Renal cortical epithelial cell (primary cell): ENCODE measurements around the gene POTEF. TPM values are rescaled to one million over a fixed set of nuclear protein-coding genes. Genes with fewer than 3 reads are reported as not detected.
"Not testable (repeated sequence)": the region's sequence is repeated elsewhere in the genome, so short reads cannot be mapped to it uniquely, and the experiment has no call there.

Experiments
- DNase-seq: peaks from one replicate; pipeline ENCODE4 v3.0.0-alpha.2; 2011; ENCODE audit warnings: low read depth
- total RNA-seq: library from RNA; depleted of rRNA; stranded (reverse); fragments of >200 nt; gene quantifications from 2 replicates; pipeline ENCODE4 v1.2.3, GENCODE V29; 2014

Gene POTEF
- total RNA-seq, 1 donor from 2014 or later, result not detected

GRCh38 chr2:130152816-130153595 is 24.0 kb upstream of the POTEF start:
- no peak for DNase-seq

DNA sequence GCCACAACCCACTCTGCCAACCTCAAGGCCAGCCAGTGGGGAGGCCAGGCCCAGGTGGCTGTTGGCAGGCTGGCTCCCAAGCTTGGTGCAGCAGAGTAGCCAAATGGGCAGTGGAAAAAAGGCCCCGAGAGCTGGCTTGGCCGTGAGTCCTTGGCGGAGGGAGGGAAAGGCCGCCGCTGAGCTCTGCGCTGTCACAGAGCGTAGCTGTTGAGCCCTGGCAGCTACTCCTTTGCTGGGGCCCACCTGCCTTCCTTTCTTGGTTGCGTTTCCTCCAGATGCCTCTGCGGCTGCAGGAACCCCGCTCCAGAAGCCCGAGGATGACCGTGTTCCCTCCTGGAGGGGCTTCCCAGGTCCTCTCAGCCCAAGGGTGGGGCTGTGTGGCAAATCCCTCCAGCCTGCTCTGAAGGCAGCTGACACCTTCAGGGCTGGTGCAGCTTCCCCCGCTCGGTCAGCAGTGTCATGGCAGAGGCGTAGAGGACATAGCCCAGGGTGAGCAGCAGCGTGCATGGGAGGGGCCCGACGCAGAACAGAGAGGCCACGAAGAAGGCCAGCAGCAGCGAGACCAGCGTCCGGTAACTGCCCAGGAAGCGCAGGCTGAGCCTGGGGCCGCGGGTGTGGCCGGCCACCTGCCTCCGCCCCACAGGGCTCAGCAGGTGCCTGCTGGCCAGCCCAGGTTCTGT is 23.3 kb upstream of the POTEF start:
- DNase-seq, result not testable (repeated sequence)

DNA sequence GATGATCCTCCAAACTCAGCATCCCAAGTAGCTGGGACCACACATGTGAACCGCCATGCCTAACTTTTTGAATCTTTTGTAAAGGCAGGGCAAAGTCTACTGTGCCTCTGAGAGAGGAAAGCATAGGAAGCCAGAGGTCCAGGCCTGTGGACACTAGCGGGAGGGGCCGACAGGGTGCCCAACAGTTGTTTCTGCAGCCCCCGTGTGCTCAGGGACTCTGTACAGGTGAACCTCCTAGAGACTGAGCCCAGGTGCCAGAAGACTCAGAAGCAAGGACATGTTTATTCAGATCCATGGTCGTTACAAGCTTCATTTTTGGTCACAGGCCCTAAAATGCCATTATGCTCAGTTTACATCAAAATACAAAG is 22.1 kb upstream of the POTEF start:
- DNase-seq, result not testable (repeated sequence)

DNA sequence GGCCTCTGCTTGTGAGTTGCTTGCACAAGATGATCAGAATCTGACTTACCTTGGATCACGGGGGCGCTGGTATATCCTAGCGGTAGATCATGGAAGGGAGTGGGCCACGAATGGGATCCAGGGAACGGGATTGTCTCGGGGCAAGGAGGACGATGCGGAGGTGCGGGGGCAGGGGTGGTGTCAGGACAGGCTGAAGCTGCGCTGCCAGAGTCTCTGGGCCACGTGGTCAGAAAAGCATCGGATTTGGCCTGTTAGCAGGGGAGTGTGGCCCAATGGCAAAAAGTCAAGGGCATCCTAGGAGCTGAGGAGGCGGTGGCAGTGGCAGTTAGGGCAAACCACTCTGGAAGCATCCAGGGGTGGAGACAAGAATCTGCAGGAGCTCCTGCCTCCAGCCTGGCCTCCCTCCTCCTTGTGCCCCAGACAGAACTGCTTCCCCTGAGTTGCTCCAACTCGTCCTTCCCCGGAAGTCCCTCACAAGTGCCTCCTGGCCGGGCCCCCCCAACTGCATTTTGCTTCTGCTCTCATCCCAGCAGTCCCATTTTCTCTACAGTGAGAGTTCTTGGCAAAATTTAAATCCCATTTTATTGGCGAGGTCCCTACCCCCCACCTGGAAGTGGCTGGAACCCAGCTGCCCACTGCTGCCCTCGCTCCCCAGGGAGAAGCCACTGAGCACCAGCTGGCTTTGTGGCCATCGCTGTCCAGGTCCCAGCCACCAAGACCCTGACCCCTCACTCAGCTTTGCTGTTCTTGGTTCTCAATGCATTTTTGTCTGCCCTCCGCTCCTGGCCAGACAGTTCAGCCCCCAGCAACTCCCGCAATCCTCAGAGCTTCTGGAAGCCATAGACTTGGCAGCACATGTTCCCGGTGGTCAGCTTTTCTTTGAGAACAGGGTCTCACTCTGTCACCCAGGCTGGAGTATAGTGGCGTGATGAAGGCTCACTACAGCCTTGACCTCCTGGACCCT is 21.4 kb upstream of the POTEF start:
- no peak for DNase-seq

DNA sequence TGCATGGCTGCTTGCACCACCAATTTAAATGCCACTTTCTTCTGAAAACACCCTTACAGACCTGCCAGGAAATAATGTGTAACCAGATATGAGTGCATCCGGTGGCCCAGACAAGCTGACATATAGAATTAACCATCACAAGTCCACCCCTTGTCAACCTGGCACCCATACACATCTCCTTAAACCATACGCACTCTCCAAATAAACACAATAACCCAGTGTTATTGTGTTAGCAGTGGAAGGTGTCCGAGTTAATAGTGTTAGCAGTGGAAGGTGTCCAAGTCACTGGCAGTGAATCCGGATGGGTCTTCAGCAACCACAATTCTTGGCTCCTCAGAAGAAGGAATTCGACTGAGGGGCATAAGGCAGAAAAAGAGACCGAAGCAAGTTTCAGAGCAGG is 19.5 kb upstream of the POTEF start:
- DNase-seq, result not testable (repeated sequence)

GRCh38 chr2:130145006-130145414 is 16.0 kb upstream of the POTEF start, which contains the start of gene CCDC74B:
CCDC74B (minus strand) TSS chr2:130145112; CDS start chr2:130144996, 116 bp downstream.
- peak; percentile 4 for DNase-seq

DNA sequence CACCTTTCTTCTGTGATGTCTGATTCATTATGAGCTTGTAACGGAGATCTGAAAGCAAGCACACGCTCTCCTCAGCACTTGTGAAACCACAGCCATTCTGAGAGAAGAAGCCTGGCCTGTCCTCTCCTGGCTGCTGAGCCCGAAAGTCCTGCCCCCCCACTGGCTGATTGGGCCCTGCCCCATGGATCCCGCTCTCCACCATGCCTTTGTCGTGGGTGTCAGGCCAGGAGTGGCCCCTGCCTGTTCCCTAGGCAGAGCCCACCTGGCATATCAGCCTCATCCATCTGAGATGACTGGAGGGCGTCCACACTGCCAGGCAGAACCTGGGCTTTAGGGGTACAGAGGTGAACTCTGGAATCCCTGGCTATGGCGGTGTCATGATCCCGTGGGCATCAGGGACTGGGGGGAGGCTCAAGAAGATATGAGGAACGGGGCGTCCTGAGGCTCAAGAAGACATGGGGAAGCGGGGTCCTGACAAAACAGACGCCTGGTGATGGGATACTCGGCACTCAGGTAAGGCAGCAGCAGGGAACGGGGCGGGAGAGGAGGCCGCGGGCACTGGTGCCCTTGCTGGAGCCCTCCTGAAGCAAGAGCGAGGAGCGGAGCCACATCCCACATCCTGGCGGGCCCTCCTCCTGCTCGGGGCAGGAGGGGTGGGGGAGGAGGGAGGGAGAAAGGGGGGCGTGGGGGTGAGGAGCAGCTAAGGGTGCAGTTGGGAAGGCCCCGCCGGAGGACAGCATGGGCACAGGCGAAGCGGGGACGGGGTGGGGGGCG is 14.4 kb upstream of the POTEF start:
- not testable (repeated sequence) for DNase-seq

DNA sequence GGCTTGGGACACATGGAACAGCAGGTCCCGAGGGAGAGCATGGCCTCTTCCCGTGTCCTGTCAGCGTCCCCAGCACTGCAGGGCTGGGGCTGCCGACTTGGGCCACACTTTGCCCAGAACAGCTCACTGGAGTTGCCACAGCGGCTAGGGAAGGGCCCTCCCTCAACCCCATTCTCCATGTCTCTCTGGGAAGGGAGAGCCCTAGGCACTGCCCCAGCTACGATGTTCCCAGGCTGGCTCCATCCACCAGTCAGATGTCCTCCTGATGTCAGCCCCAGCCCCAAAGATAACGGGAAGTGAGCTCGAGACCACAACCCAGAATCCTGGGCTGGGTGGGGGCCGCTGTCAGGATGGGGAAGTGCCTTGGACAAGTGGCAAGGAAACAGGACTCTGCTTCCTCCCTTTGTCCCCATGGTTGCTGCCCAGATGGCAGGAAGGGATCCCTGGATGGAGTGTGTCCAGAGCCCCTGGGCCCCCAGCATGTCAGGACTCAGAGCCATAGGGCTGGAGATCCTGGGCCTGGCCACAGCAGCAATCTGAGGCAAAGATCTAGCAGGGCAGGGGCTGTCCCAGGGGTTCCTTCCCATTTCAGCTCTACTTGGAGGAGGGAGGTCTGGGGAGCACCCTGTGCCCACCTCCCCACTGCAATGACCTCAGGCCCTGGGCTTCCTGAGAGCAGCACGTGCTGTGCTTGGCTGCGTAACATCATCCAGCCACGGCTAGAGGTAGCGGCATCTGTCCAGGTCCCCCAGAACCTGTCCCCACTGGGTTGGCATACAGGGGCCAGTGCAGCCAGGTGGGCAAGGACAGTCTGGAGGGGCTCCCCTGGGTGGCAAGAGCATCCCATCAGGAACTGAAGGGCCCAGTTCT is 13.6 kb upstream of the POTEF start:
- not testable (repeated sequence) for DNase-seq

DNA sequence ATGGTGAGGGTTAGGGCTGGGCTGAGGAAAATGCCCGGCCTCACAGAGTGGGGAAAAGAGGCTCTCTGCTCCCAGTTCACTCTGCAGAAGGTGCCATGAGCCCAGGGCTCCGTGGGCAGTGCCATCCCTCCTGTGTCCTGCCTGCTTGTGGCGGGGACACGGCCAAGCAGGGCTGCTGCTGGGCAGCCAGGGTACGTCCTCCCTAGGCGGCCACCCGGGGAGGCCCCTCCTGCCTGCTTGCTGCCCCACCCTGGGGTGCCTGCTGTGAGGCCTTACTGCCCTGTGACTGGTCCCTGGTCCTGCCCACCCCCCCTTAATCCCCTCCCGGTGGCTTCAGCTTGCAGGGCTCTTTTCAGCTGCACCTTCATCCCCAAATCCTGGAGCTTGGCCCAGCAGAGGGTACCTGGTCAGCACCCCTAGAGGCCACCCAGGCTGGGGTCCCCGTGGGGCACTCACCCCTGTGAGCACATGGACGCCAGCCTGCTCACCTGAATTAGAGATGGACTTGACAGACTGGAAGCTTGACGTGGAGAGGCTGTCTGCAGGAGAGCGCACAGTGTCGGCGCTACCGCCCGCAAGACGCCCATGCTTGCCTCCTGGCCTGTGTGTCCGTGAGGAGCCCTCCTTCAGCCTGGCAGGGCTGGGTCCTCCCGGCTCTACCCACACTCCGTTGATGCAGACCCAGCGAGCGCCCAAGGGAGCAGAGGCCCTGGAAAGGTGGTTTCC is 12.8 kb upstream of the POTEF start:
- DNase-seq, result not testable (repeated sequence)

DNA sequence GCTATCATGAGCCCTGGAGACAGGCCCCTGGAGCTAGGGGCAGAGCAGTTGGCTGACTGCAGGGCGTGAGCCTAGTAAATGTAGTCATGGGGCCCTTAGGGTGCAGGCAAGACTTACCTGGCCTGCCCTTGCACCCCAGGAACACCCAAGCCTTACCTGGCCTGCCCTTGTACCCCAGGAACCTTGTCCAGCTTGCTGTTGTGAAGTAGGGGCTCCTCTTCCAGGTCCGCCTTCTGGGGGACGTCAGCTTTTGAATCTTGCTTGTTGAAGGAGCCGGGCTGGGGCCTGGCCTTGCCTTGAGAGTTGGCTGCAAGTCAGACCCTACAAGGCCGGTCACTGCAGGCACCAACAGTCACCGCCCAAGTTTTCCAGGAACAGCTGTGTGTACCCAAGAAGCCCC is 12.0 kb upstream of the POTEF start:
- not testable (repeated sequence) for DNase-seq

DNA sequence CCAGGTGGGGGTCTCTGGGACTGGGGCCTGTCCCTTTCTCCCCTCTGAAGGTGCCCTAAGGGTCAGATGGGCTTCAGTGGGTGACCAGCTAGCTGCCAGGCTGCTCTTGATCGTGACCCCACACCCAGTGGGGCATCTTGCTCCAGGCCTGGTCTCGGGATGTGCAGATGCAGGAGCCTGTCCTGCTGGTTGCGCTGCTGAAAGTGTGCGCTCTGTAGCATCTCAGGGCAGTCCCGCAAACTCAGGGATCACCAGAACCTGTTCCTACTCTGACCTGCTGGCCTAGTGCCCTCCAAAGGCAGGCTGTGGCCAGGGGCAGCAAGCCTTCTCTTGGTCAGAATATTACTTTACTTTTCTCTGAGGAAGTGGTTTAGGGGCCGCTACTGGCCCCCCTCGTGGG is 11.5 kb upstream of the POTEF start:
- not testable (repeated sequence) for DNase-seq

- DNase-seq, result not testable (repeated sequence)
Measured at GRCh38 chr2:130139331-130140280, 10.6 kb upstream of the POTEF start.

DNA sequence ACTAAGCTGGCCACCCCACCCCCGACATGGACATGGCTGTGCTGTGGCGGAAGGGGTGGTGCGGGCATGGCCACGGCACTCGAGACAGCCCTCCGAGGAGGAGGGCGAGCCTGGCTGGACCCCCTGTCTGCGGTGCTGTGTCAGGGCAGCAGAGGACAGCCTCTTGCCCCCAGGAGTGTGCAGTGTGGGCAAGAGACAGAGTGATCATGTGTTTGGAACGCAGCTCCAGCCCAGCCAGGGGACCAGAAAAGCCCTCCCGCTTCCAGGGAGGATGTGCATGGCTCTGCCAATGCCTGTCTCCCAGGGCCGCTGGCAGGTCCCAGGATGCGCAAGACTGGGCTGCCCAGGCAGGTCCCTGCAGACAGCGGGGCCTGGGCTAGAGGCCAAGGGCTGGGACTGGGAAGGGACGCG is 9.8 kb upstream of the POTEF start:
- DNase-seq, result not testable (repeated sequence)

GRCh38 chr2:130138326-130138725 is 9.3 kb upstream of the POTEF start:
- not testable (repeated sequence) for DNase-seq

DNA sequence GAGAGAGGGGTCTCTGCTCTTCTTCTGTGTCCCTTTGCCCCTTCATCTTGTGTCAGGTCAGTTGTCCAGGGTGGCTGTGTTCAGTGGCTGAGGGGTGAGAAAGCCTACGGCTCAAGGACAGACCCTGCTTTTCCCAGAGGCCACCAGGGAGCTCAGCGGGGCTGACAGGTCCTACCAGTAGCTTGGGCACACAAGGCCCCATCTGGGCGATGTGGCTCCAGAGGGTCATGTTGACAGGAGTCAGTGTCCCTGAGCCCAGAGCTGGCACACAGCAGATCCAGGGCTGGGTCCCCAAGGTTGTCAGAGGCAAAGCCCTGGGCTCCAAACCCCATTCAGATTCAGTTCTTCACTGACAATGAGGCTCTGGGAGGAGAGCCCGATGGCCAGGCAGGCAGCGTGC is 8.1 kb upstream of the POTEF start:
- not testable (repeated sequence) for DNase-seq

- not testable (repeated sequence) for DNase-seq
Measured at GRCh38 chr2:130136546-130136945, 7.5 kb upstream of the POTEF start.

- DNase-seq, result no peak
Measured at GRCh38 chr2:130135692-130136541, 6.9 kb upstream of the POTEF start.
